Parathyroid adenoma (tissue), 2 donors: ENCODE measurements around the gene ST7L.
"Not testable (repeated sequence)": the region's sequence is repeated elsewhere in the genome, so short reads cannot be mapped to it uniquely, and the experiment has no call there.

Experiments
- H2AFZ ChIP-seq: fragments of 300-600 bp; sonication (generic); one replicate; pipeline ENCODE4 v1.7.0; 2017; ENCODE audit warnings: antibody characterized with exemption, mild to moderate bottlenecking
- H3K27ac ChIP-seq: fragments of 300-600 bp; sonication (generic); one replicate; pipeline ENCODE4 v1.7.0; 2017
- H3K27me3 ChIP-seq: fragments of 300-600 bp; sonication (generic); one replicate; pipeline ENCODE4 v1.7.0; 2017; ENCODE audit warnings: low read length; ENCODE audit not compliant: control insufficient read depth, insufficient read depth
- H3K36me3 ChIP-seq: fragments of 300-600 bp; sonication (generic); one replicate; pipeline ENCODE4 v1.7.0; 2017; ENCODE audit warnings: low read length; ENCODE audit not compliant: control insufficient read depth, insufficient read depth
- H3K4me1 ChIP-seq: fragments of 300-600 bp; sonication (generic); one replicate; pipeline ENCODE4 v1.7.0; 2017; ENCODE audit warnings: control low read depth
- H3K4me2 ChIP-seq: fragments of 300-600 bp; sonication (generic); one replicate; pipeline ENCODE4 v1.7.0; 2017; ENCODE audit warnings: low read length
- H3K4me3 ChIP-seq: fragments of 300-600 bp; sonication (generic); one replicate; pipeline ENCODE4 v1.7.0; 2017; ENCODE audit warnings: low read depth, low read length
- H3K79me2 ChIP-seq: fragments of 300-600 bp; sonication (generic); one replicate; pipeline ENCODE4 v1.7.0; 2017; ENCODE audit warnings: control low read depth
- H3K9ac ChIP-seq: fragments of 300-600 bp; sonication (generic); one replicate; pipeline ENCODE4 v1.7.0; 2017; ENCODE audit warnings: mild to moderate bottlenecking
- H3K9me3 ChIP-seq: fragments of 300-600 bp; sonication (generic); one replicate; pipeline ENCODE4 v1.7.0; 2017; ENCODE audit warnings: low read length; ENCODE audit not compliant: control insufficient read depth
- CTCF ChIP-seq: fragments of 300-600 bp; sonication (generic); IDR thresholded peaks from one replicate; pipeline ENCODE4 v1.7.0; 2017; ENCODE audit warnings: antibody characterized with exemption, mild to moderate bottlenecking
- donor health status: primary hyperparathyroidism.

ST7L gene

GRCh38 chr1:112628516-112628915 lies 9.6 kb upstream of the ST7L start:
- Histone ChIP-seq H3K79me2 (peaks cover 34% of the 10 kb centered on the region), H3K4me2 (no peak overlapping the region), H3K9me3 (no peaks in the 10 kb centered on the region), H3K9ac (no peak overlapping the region), H3K27ac (no peak overlapping the region), H3K4me3 (no peak overlapping the region), H3K36me3 (no peaks in the 10 kb centered on the region), H2AFZ (no peak overlapping the region), H3K4me1 (no peaks in the 10 kb centered on the region), H3K27me3 (no peaks in the 10 kb centered on the region)
- no peak for TF ChIP-seq CTCF

GRCh38 chr1:112626887-112627286 lies 7.9 kb upstream of the ST7L start:
- no peaks in the 10 kb centered on the region for H3K9me3 ChIP-seq
- no peak overlapping the region for H3K4me3 ChIP-seq
- no peak for TF ChIP-seq CTCF
- H3K27me3 ChIP-seq, result no peaks in the 10 kb centered on the region
- no peak overlapping the region for H2AFZ ChIP-seq
- no peak overlapping the region for H3K4me2 ChIP-seq
- H3K36me3 ChIP-seq, result no peaks in the 10 kb centered on the region
- H3K4me1 ChIP-seq, result no peaks in the 10 kb centered on the region
- H3K27ac ChIP-seq, result no peak overlapping the region
- H3K79me2 ChIP-seq, result peaks cover 28% of the 10 kb centered on the region
- no peak overlapping the region for H3K9ac ChIP-seq

- TF ChIP-seq CTCF, result no peak
- no peak overlapping the region for H3K9ac ChIP-seq
- H3K9me3 ChIP-seq, result no peaks in the 10 kb centered on the region
- H3K27me3 ChIP-seq, result no peaks in the 10 kb centered on the region
- no peaks in the 10 kb centered on the region for H3K4me1 ChIP-seq
- H3K79me2 ChIP-seq, result peaks cover 26% of the 10 kb centered on the region
- H3K4me3 ChIP-seq, result no peak overlapping the region
- no peak overlapping the region for H3K27ac ChIP-seq
- no peak overlapping the region for H2AFZ ChIP-seq
- H3K4me2 ChIP-seq, result no peak overlapping the region
- no peaks in the 10 kb centered on the region for H3K36me3 ChIP-seq
Measured at GRCh38 chr1:112626193-112626592, 7.3 kb upstream of the ST7L start.

- Histone ChIP-seq H2AFZ (no peak overlapping the region), H3K9me3 (no peaks in the 10 kb centered on the region), H3K36me3 (no peaks in the 10 kb centered on the region), H3K79me2 (peaks cover 26% of the 10 kb centered on the region), H3K27me3 (no peaks in the 10 kb centered on the region), H3K4me2 (no peak overlapping the region), H3K27ac (no peak overlapping the region), H3K9ac (no peak overlapping the region), H3K4me3 (no peak overlapping the region), H3K4me1 (no peaks in the 10 kb centered on the region)
- TF ChIP-seq CTCF, result no peak
Measured at GRCh38 chr1:112625696-112626095, 6.8 kb upstream of the ST7L start.

GRCh38 chr1:112624493-112624892 lies 5.6 kb upstream of the ST7L start:
- not testable (repeated sequence) for H3K27me3 ChIP-seq, H3K4me1 ChIP-seq

More at GRCh38 chr1:112624493-112624892, 5.6 kb upstream of the ST7L start:
- not testable (repeated sequence) for H2AFZ ChIP-seq, H3K4me3 ChIP-seq, H3K4me2 ChIP-seq, H3K36me3 ChIP-seq, H3K27ac ChIP-seq, H3K9ac ChIP-seq, H3K9me3 ChIP-seq
- peaks cover 33% of the 10 kb centered on the region for H3K79me2 ChIP-seq
